CD1c-positive myeloid dendritic cell (primary cell): ENCODE results near the gene TACC3.

ENCODE experiments used
- DNase-seq: peaks from one replicate; pipeline ENCODE4 v3.0.0-alpha.2; 2016; ENCODE audit errors: extremely low spot score

Gene TACC3

GRCh38 chr4:1721003-1721665 is at the start of gene TACC3, which contains the start of gene TMEM129:
Gene TACC3 (plus strand): TSS chr4:1721521. CDS start chr4:1723422, 1,901 bp downstream.
Gene TMEM129 (minus strand): TSS chr4:1721323. CDS start chr4:1720837, 486 bp downstream.
- DNase-seq: peak; percentile 95

- DNase-seq: no peak
Measured at GRCh38 chr4:1673671-1674070, 47.6 kb upstream of the TACC3 start.

GRCh38 chr4:1674682-1675081 is 46.6 kb upstream of the TACC3 start:
- DNase-seq: no peak

- no peak for DNase-seq
Measured at GRCh38 chr4:1675136-1675801, 46.1 kb upstream of the TACC3 start.

DNA sequence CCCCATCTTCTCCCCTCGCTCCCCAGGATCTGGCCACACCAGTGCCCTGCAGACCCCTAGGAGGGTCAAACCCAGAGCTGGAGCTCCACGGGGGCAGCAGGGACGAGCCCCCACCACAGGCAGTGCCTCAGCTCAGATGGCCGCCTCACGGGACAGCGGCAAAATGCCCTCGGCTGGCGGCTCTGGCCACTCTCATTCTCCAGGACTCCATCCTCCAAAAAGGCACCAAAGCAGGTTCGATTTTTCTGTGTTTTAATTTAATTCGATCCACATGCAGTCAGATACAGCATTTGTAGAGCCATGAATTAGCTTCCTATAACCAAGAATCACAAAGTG is 45.6 kb upstream of the TACC3 start:
- DNase-seq: no peak

GRCh38 chr4:1676605-1677525 is 44.5 kb upstream of the TACC3 start:
- peak; percentile 11 for DNase-seq

DNA sequence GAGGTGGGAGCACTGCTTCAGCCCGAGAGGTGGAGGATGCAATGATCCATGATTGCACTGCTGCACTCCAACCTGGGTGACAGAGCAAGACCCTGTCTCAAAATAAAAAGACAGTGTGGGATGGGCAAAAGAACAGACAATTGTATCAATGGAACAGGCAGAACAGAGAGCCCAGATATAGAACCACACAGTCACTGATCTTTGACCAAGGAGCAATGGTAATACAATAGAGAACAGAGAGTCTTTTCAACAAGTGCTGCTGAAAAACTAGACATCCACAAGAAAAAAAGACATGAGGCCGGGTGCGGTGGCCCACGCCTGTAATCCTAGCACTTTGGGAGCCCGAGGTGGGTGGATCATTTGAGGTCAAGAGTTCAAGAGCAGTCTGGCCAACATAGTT is 43.1 kb upstream of the TACC3 start:
- DNase-seq: no peak

- DNase-seq: no peak
Measured at GRCh38 chr4:1682860-1683259, 38.5 kb upstream of the TACC3 start.

DNA sequence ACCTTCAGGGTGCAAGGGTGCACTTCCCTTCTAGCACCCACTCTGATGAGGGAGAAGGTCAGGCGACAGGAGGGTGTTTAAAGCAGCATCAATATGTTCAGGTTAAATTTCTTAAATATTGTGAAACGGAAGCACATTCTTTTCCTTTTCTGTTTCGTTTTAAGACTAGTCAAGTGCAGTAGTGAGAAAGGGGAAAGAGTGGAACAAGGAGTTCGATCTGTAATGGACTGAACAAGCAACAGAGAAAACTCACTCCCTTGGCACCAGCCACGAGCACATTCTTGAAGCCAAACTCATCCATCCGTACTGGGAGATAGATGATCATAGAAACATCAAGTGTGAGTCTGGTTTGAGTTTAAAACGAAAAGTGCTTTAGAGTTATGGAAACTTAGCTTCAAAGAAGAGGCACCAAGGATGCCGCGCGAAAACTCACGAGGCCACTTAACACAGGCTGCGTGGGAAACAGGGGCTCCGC is 38.0 kb upstream of the TACC3 start:
- peak; percentile 28 for DNase-seq

GRCh38 chr4:1683736-1684505 is 37.4 kb upstream of the TACC3 start, which contains the start of gene FAM53A:
Gene FAM53A (minus strand): TSS chr4:1684313. CDS start chr4:1668741, 15,572 bp downstream.
- DNase-seq: peak; percentile 96

DNA sequence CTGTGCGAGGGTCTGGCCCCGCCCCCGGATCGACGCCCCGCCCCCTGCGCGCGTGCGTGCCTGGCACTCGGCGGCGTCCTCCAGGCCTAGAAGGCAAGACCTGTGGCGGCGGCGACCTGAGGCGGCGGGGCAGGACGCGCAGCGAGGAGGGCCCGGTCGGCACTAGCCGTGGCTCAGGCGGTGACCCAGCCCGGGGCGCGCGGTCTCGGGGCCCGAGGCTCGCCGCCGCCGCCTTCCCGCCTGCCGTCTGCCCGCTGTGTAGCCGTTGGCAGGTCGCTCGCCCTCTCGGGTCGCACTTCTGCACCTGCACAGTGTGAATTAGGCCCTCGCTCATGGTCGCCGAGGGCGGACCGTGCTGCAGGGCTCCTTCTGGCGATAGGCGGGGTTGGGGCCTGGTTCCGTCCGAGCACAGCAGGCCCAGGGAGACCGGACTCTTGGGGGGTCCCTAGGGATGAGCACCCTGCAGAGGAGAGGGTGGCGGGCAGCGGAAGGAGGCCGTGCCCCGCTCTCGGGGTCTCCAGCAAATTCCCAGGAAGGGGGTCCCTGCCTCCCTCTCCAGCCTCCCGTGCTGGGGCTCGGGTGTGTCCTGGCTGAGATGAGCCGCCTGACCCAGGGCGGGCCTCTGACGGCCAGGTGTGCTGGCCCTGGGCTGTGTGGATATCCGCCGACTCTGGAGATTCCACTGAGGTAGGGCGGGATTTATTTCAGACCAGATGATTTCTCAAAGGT is 36.7 kb upstream of the TACC3 start:
- DNase-seq: no peak

- DNase-seq: no peak
Measured at GRCh38 chr4:1685235-1686150, 35.8 kb upstream of the TACC3 start.

- DNase-seq: no peak
Measured at GRCh38 chr4:1686440-1687036, 34.8 kb upstream of the TACC3 start.

- no peak for DNase-seq
Measured at GRCh38 chr4:1690698-1691097, 30.6 kb upstream of the TACC3 start.

GRCh38 chr4:1691737-1692373 is 29.5 kb upstream of the TACC3 start:
- DNase-seq: no peak

DNA sequence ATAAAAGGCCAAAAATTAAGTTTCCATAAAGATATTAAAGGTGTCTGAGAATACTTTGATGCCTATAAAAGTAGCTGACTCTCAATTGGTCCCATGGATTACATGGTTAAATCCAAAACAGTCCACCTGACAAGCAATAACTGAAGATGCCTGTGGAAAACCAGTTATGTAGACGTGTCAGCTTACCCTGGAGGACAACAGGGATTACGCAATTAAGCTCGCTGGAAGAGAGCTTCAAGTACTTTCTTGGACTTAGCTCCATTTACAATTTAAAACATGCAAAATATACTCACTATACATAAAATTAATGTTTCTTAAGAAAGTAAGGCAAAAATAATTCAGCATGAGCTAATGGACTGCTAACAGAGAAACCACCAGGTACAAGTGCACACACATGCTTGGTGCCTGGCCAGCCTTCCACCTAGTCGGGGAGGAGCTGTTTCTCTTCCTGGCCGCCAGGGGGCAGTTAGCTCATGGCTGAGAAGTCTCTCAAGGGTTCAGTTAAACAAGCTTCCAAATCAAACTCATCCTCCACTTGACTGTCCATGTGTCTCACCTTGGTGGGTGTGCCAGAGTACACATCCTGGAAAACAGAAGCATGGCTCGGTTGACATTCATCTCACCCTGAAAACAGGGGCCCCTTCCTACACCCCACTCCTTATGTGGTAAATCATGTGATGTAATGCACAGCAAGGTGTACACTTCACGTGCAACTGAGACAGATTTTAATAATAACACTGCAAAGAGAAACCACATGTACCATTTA is 28.0 kb upstream of the TACC3 start:
- peak; percentile 87 for DNase-seq

DNA sequence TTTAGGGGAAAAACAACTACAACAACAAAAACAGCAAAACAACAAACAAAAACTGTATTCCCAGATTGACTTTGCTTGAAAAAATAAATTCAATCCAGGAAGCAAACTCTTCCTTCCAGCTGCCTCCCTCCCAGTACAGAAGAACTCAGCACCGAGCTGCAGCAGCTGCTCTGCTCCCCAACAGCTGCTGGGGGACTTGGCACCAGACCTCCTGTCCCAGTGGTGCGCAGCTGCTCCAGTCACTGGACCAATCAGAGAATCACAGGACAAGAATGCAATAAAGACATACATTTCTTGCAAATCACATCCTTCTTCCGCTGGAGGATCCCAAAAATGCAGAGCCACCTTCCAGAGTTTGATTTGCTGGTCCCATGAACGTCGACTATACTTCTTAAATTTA is 25.4 kb upstream of the TACC3 start:
- DNase-seq: no peak

DNA sequence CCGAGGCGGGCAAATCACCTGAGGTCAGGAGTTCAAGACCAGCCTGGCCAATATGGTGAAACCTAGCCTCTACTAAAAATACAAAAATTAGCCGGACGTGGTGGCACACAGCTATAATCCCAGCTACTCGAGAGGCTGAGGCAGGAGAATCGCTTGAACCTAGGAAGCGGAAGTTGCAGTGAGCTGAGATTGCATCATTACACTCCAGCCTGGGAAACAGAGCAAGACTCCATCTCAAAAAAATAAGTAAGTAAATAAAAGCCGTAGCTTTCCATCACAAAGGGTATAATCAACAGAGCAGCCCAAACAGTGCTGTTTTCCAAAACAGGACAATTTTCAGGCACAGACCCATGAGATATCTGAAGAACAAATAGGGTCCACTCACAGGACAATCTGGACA is 19.6 kb upstream of the TACC3 start:
- DNase-seq: peak; percentile 44
